T-cell (primary cell): Measurements from ENCODE around the gene FMNL3. TPM values are rescaled to one million over a fixed set of nuclear protein-coding genes. Genes with fewer than 3 reads are reported as not detected.

Source experiments
- ATAC-seq, 4 experiments: fragments of 200-7000 bp in 3 of 4; fragments of 150-1000 bp in 1 of 4; cut with Tn5 transposase; replicated peaks in 1 of 4; 1 replicate in 3 of 4; 2 replicates in 1 of 4; pipeline ENCODE4 v1.10.0; 2021; ENCODE audit warnings: moderate library complexity in 3 of 4, mild to moderate bottlenecking in 2 of 4, moderate number of reproducible peaks in 1 of 4
- CTCF ChIA-PET, 2 donors: fragments of 300-600 bp; sonication (Branson Sonifier 250); formaldehyde crosslinking; loops; one replicate each; lab custom pipeline; 2022; ENCODE audit warnings: antibody characterized with exemption in 2 of 2; lab: Charles Lee
- POLR2A ChIA-PET, 2 donors: fragments of 300-600 bp; sonication (Branson Sonifier 250); formaldehyde crosslinking; loops; one replicate each; lab custom pipeline; 2022; ENCODE audit warnings: antibody characterized with exemption in 2 of 2; lab: Charles Lee
- DNase-seq, 35 experiments: peaks; one replicate each; pipeline versions ENCODE4 v3.0.0 to v3.0.0-alpha.2; 2013 to 2023
- H3K27ac ChIP-seq: one replicate; pipeline ENCODE4 v1.5.1; 2013; ENCODE audit warnings: low read length
- H3K27me3 ChIP-seq, 2 experiments: replicated peaks in 1 of 2; 1 replicate in 1 of 2; 2 replicates in 1 of 2; pipeline versions ENCODE4 v1.6.1 to v1.7.0; 2013; ENCODE audit warnings: low read length in 1 of 2, mixed read lengths in 1 of 2; ENCODE audit not compliant: control insufficient read depth in 2 of 2, insufficient read depth in 2 of 2; ENCODE audit errors: extremely low read depth in 1 of 2
- H3K36me3 ChIP-seq, 2 donors: 1 replicate in 1 of 2; 2 replicates in 1 of 2; pipeline versions ENCODE4 v1.6.1 to v1.7.0; 2013; ENCODE audit warnings: low read length in 1 of 2; ENCODE audit not compliant: control insufficient read depth in 2 of 2, insufficient read depth in 1 of 2; ENCODE audit errors: extremely low read depth in 1 of 2
- H3K4me1 ChIP-seq, 2 experiments: 1 replicate in 1 of 2; 2 replicates in 1 of 2; pipeline versions ENCODE4 v1.6.1 to v1.7.0; 2013; ENCODE audit warnings: low read length in 2 of 2, mixed read lengths in 1 of 2; ENCODE audit not compliant: insufficient read depth in 2 of 2, control insufficient read depth in 1 of 2; ENCODE audit errors: extremely low read depth in 1 of 2
- H3K4me3 ChIP-seq, 2 donors: 1 replicate in 1 of 2; 2 replicates in 1 of 2; pipeline versions ENCODE4 v1.5.1 to v1.7.0; 2013; ENCODE audit warnings: mild to moderate bottlenecking in 2 of 2, low read length in 1 of 2, moderate library complexity in 1 of 2; ENCODE audit not compliant: control insufficient read depth in 1 of 2; ENCODE audit errors: extremely low read depth in 1 of 2
- H3K9me3 ChIP-seq: 2 replicates; pipeline ENCODE4 v1.7.0; 2013
- H3K27ac Mint-ChIP-seq, 2 donors: one replicate each; pipeline ENCODE4 v1.8.0; 2020 to 2021; ENCODE audit warnings: mild to moderate bottlenecking in 2 of 2, mixed read lengths in 2 of 2
- H3K27me3 Mint-ChIP-seq, 2 donors: one replicate each; pipeline ENCODE4 v1.8.0; 2021 to 2022; ENCODE audit warnings: mixed read lengths in 2 of 2
- H3K36me3 Mint-ChIP-seq: one replicate; pipeline ENCODE4 v1.8.0; 2021; ENCODE audit warnings: mixed read lengths
- H3K4me1 Mint-ChIP-seq, 3 donors: one replicate each; pipeline ENCODE4 v1.8.0; 2020 to 2022; ENCODE audit warnings: mixed read lengths in 3 of 3, mild to moderate bottlenecking in 1 of 3
- H3K4me3 Mint-ChIP-seq, 3 donors: one replicate each; pipeline ENCODE4 v1.8.0; 2020 to 2022; ENCODE audit warnings: mild to moderate bottlenecking in 3 of 3, mixed read lengths in 3 of 3, moderate library complexity in 3 of 3
- H3K9me3 Mint-ChIP-seq, 3 donors: one replicate each; pipeline ENCODE4 v1.8.0; 2020 to 2022; ENCODE audit warnings: mixed read lengths in 3 of 3
- WGBS: methylation state at CpG from one replicate; pipeline ENCODE4 v1.1.5; 2013; ENCODE audit warnings: missing lambda C conversion rate; ENCODE audit not compliant: insufficient coverage; 5-methylcytosine and 5-hydroxymethylcytosine counted together
- total RNA-seq, 35 experiments: library from RNA in 6 of 35; stranded (reverse) in 6 of 35; fragments of 120-200 nt in 1 of 35; gene quantifications; one replicate each; pipeline versions ENCODE4 v1.2.1 to v1.2.4 and lab custom pipeline; 2013 to 2026

Gene FMNL3
- 10 to 100 TPM; 34.2 to 45.5 (median 41.1) TPM for total RNA-seq
- 31.5 TPM for total RNA-seq (2013)
- total RNA-seq (lab: John Stamatoyannopoulos, UW): 58.5 to 221 (median 90.7) reads per million in 29 experiments

GRCh38 chr12:49707128-49707811 is at the start of gene FMNL3:
Gene FMNL3, minus strand, starts transcription at chr12:49707405. Its CDS starts 225 bp downstream, at chr12:49707180.
- Histone ChIP-seq H3K27ac (peak within 1 kb of the TSS; percentile 67), H3K9me3 (no peaks in the 10 kb centered on the region), H3K4me1 (peaks cover 25 to 43% of the 10 kb centered on the region in 2 experiments), H3K36me3 (no peaks in the 10 kb centered on the region), H3K27me3 (peaks cover 0 to 7% of the 10 kb centered on the region in 2 experiments), H3K4me3 (peak within 1 kb of the TSS; percentile 72 to 81)
- ChIA-PET POLR2A (interaction anchor here (0.6 to 1.0 kb wide), 3 partner anchors 11 to 44 kb away, joined by 3 read pairs; partner anchors contain the start of gene TMBIM6 (in 1 of the 2)), CTCF (interaction anchor here (0.5 to 9.0 kb wide), 12 partner anchors 12 to 84 kb away, joined by 3 to 100 read pairs (median 4); no protein-coding TSS in a partner anchor)
- Mint-ChIP-seq H3K4me3 (peak within 1 kb of the TSS; percentile 91 to 93 (median 92)), H3K9me3 (no peaks in the 10 kb centered on the region), H3K27ac (peak within 1 kb of the TSS; percentile 85 to 86), H3K36me3 (no peaks in the 10 kb centered on the region), H3K27me3 (peaks cover 4 to 8% of the 10 kb centered on the region in 2 donors), H3K4me1 (peaks cover 43 to 49% (median 48%) of the 10 kb centered on the region in 3 donors)
- ATAC-seq: peak; percentile 95 to 97 (median 96)
- peak; percentile 96 to 100 (median 98) for DNase-seq
- under 1% methylated on average over 83 of the region's 93 CpGs for WGBS

GRCh38 chr12:49750996-49751393 is 43.8 kb upstream of the FMNL3 start:
- H3K27me3 ChIP-seq: no peaks in the 10 kb centered on the region
- no peak overlapping the region for H3K4me3 ChIP-seq
- Mint-ChIP-seq H3K9me3 (no peaks in the 10 kb centered on the region), H3K36me3 (peaks cover 38% of the 10 kb centered on the region), H3K27me3 (no peaks in the 10 kb centered on the region), H3K27ac (peak overlapping the region; percentile 69 to 79), H3K4me3 (peak overlapping the region; percentile 1 to 67 (median 43)), H3K4me1 (peaks cover 78 to 89% (median 86%) of the 10 kb centered on the region in 3 donors)
- ChIA-PET CTCF (interaction anchor here (0.6 to 2.4 kb wide), 3 partner anchors 11 to 42 kb away, joined by 3 to 15 read pairs (median 3); no protein-coding TSS in a partner anchor), POLR2A (interaction anchor here (0.7 to 1.0 kb wide), 3 partner anchors 10 to 1648 kb away, joined by 5 to 11 read pairs (median 8); partner anchors contain the start of gene TMBIM6 (in 1 of the 2))
- H3K27ac ChIP-seq: no peak overlapping the region
- peaks cover 8 to 43% of the 10 kb centered on the region in 2 donors for H3K36me3 ChIP-seq
- no peaks in the 10 kb centered on the region for H3K9me3 ChIP-seq
- WGBS: 50% methylated on average over 1 of the region's 1 CpG
- peaks cover 38 to 41% of the 10 kb centered on the region in 2 experiments for H3K4me1 ChIP-seq
- no peak for ATAC-seq
- no peak for DNase-seq

GRCh38 chr12:49750027-49750995 is 43.1 kb upstream of the FMNL3 start:
- no peaks in the 10 kb centered on the region for H3K9me3 ChIP-seq
- H3K4me3 ChIP-seq: no peak overlapping the region
- H3K4me1 ChIP-seq: peaks cover 39 to 44% of the 10 kb centered on the region in 2 experiments
- Mint-ChIP-seq H3K9me3 (no peaks in the 10 kb centered on the region), H3K4me1 (peaks cover 84 to 95% (median 88%) of the 10 kb centered on the region in 3 donors), H3K4me3 (peak overlapping the region; percentile 43 to 67 (median 43)), H3K27me3 (no peaks in the 10 kb centered on the region), H3K36me3 (peaks cover 35% of the 10 kb centered on the region), H3K27ac (peak overlapping the region; percentile 69 to 79)
- POLR2A ChIA-PET: interaction anchor here (0.6 to 1.5 kb wide), 3 partner anchors 9 to 78 kb away, joined by 4 to 10 read pairs (median 5); partner anchors contain the start of genes NCKAP5L (in 1 of the 2) and TMBIM6 (in 1 of the 2)
- CTCF ChIA-PET: interaction anchor here (0.6 to 1.4 kb wide), 3 partner anchors 7 to 1533 kb away, joined by 3 to 11 read pairs (median 3); partner anchors contain the start of gene TMBIM6 (in 1 of the 2)
- ATAC-seq (peak; percentile 63 to 84 (median 72)), DNase-seq (peak in 10 of 35 experiments; percentile 2 to 45 (median 14))
- no peaks in the 10 kb centered on the region for H3K27me3 ChIP-seq
- peaks cover 8 to 37% of the 10 kb centered on the region in 2 donors for H3K36me3 ChIP-seq
- no CpG with 5 or more reads among the region's 8 CpGs for WGBS
- peak overlapping the region; percentile 14 for H3K27ac ChIP-seq

GRCh38 chr12:49748800-49749199 is 41.6 kb upstream of the FMNL3 start:
- CTCF ChIA-PET: interaction anchor here (1.3 to 1.4 kb wide), 3 partner anchors 8 to 14 kb away, joined by 3 to 6 read pairs (median 4); no protein-coding TSS in a partner anchor

GRCh38 chr12:49748306-49748705 is 41.1 kb upstream of the FMNL3 start:
- Histone ChIP-seq H3K4me3 (no peak overlapping the region), H3K9me3 (no peaks in the 10 kb centered on the region), H3K4me1 (peaks cover 55 to 56% of the 10 kb centered on the region in 2 experiments), H3K36me3 (peaks cover 4 to 35% of the 10 kb centered on the region in 2 donors), H3K27ac (no peak overlapping the region), H3K27me3 (no peaks in the 10 kb centered on the region)
- H3K9me3 Mint-ChIP-seq: no peaks in the 10 kb centered on the region
- H3K4me3 Mint-ChIP-seq: peak overlapping the region in 2 of 3 donors; percentile 39 to 67
- peak overlapping the region in 1 of 2 donors; percentile 82 for H3K27ac Mint-ChIP-seq
- POLR2A ChIA-PET: interaction anchor here (0.6 to 1.0 kb wide), 2 partner anchors 25 to 77 kb away, joined by 3 to 7 read pairs; no protein-coding TSS in a partner anchor
- peaks cover 25% of the 10 kb centered on the region for H3K36me3 Mint-ChIP-seq
- DNase-seq (no peak), ATAC-seq (no peak)
- no peaks in the 10 kb centered on the region for H3K27me3 Mint-ChIP-seq
- peaks cover 92 to 95% (median 93%) of the 10 kb centered on the region in 3 donors for H3K4me1 Mint-ChIP-seq
- CTCF ChIA-PET: interaction anchor here (0.6 to 1.4 kb wide), 3 partner anchors 14 to 263 kb away, joined by 3 to 6 read pairs (median 4); no protein-coding TSS in a partner anchor
- WGBS: no CpG with 5 or more reads among the region's 1 CpG

More at GRCh38 chr12:49748800-49749199, 41.6 kb upstream of the FMNL3 start:
- Mint-ChIP-seq H3K27me3 (no peaks in the 10 kb centered on the region), H3K36me3 (peaks cover 27% of the 10 kb centered on the region), H3K4me3 (peak overlapping the region; percentile 17 to 67 (median 35)), H3K27ac (peak overlapping the region; percentile 39 to 82), H3K4me1 (peaks cover 92 to 95% (median 93%) of the 10 kb centered on the region in 3 donors), H3K9me3 (no peaks in the 10 kb centered on the region)
- Histone ChIP-seq H3K9me3 (no peaks in the 10 kb centered on the region), H3K36me3 (peaks cover 4 to 40% of the 10 kb centered on the region in 2 donors), H3K4me3 (no peak overlapping the region), H3K27me3 (no peaks in the 10 kb centered on the region), H3K27ac (no peak overlapping the region), H3K4me1 (peaks cover 52 to 55% of the 10 kb centered on the region in 2 experiments)
- DNase-seq (no peak), ATAC-seq (no peak)
- WGBS: 83% methylated on average over 1 of the region's 3 CpGs
- POLR2A ChIA-PET: interaction anchor here in 1 of 2 donors (1.0 kb wide), 1 partner anchor 78 kb away, joined by 3 read pairs; no protein-coding TSS in a partner anchor
